Astrocyte of the cerebellum (primary cell): Measurements from ENCODE around the gene HYAL1.
A peak's percentile ranks its signal among the peaks of the same experiment; 100 is the strongest.

Experiments used
- DNase-seq: peaks from one replicate; pipeline ENCODE4 v3.0.0-alpha.2; 2011; ENCODE audit warnings: low read depth
- H3K4me3 ChIP-seq: 2 replicates; pipeline ENCODE4 v1.5.1; 2011; ENCODE audit warnings: mild to moderate bottlenecking, low read depth, low read length, moderate library complexity
- in situ Hi-C: cut with HindIII; loops from 2 replicates; pipeline ENCODE4 v1.10.0; 2017; ENCODE audit warnings: low sequenced_read_pairs
- TF ChIP-seq, protein P1 (sequence below): IDR thresholded peaks from 2 replicates; pipeline ENCODE4 v1.5.1; 2012; ENCODE audit warnings: low read length, low read depth, moderate library complexity, mild to moderate bottlenecking; ENCODE audit errors: missing control alignments

The HYAL1 gene

GRCh38 chr3:50267280-50267913, 36.0 kb downstream of the HYAL1 start:
- in situ Hi-C loops: no loop called here

DNA sequence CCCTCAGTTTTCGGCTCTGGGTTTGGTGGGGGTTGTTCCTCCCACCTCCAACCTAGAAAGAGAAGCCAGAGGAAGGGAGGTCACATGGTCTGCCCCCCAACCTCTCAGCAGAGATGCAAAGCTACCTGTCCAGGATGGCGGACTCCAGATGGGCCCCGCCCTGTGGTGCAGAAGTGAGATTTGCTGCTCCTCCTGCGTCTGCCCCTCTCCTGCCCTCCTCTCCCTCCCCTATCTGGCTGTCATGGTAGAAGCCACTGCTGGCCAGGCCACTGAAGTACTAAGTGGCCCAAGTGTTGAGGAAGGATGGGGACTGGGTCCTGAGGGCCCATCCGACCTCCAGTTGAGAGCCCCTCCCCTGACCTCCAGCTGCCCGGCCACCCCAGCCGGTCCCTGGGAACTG, 36.5 kb downstream of the HYAL1 start:
- H3K4me3 ChIP-seq: peak overlapping the region; percentile 36
- in situ Hi-C loops: no loop called here
- DNase-seq: no peak
- TF ChIP-seq, protein P1, sequence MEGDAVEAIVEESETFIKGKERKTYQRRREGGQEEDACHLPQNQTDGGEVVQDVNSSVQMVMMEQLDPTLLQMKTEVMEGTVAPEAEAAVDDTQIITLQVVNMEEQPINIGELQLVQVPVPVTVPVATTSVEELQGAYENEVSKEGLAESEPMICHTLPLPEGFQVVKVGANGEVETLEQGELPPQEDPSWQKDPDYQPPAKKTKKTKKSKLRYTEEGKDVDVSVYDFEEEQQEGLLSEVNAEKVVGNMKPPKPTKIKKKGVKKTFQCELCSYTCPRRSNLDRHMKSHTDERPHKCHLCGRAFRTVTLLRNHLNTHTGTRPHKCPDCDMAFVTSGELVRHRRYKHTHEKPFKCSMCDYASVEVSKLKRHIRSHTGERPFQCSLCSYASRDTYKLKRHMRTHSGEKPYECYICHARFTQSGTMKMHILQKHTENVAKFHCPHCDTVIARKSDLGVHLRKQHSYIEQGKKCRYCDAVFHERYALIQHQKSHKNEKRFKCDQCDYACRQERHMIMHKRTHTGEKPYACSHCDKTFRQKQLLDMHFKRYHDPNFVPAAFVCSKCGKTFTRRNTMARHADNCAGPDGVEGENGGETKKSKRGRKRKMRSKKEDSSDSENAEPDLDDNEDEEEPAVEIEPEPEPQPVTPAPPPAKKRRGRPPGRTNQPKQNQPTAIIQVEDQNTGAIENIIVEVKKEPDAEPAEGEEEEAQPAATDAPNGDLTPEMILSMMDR: no peak

More at GRCh38 chr3:50267280-50267913, 36.0 kb downstream of the HYAL1 start:
- TF ChIP-seq, protein P1: no peak
- peak overlapping the region; percentile 36 for H3K4me3 ChIP-seq
- DNase-seq: no peak

- no peak overlapping the region for H3K4me3 ChIP-seq
- TF ChIP-seq, protein P1: no peak
- in situ Hi-C loops: no loop called here
- DNase-seq: no peak
Observed at GRCh38 chr3:50266017-50266416, 37.4 kb downstream of the HYAL1 start.

GRCh38 chr3:50265571-50265970, 37.8 kb downstream of the HYAL1 start:
- TF ChIP-seq, protein P1: no peak
- in situ Hi-C loops: no loop called here
- DNase-seq: no peak
- H3K4me3 ChIP-seq: no peak overlapping the region

DNA sequence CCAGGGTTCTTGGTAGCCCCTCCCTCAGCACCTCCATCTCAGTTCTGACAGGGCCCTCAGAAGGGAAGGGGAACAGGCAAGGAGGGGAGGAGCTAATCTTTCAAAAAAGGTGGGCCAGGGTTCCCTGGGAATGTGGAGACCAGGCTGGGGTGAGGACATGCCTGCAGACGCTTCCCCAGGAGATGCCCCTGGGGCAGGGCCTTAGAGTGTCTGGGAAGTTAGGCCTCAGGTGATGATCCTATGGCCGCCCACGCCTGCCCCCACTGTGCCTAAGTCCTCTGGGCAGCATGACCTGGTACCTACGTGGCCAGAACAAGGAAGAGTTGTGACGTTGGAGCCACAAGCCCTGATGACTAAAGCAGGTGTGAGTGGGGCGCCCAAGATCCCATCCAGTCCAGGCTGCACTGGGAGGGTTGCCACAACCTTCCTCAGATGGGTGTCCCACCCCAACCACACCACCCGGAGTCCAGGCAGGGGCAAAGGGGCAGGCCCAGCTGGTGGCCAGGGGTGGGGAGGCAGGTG, 38.3 kb downstream of the HYAL1 start:
- no peak for DNase-seq
- in situ Hi-C loops: no loop called here
- H3K4me3 ChIP-seq: no peak overlapping the region
- TF ChIP-seq, protein P1: no peak

GRCh38 chr3:50264383-50264963, 38.9 kb downstream of the HYAL1 start:
- in situ Hi-C loops: no loop called here
- peak; percentile 93 for DNase-seq
- TF ChIP-seq, protein P1: no peak
- H3K4me3 ChIP-seq: no peak overlapping the region
